K562 (cell line): ENCODE data around the gene POU3F1.

Experiments used
- CREB1 ChIP-seq, 2 experiments: sonication (generic) in 1 of 2; formaldehyde crosslinking in 1 of 2; IDR thresholded peaks; 2 replicates each; pipeline versions ENCODE4 v1.6.1 to v1.8.0; 2012 to 2022; ENCODE audit warnings: inconsistent platforms in 1 of 2, mild to moderate bottlenecking in 1 of 2, missing genetic modification reagents in 1 of 2, moderate library complexity in 1 of 2
- JUN ChIP-seq, 2 experiments: sonication (generic) in 1 of 2; formaldehyde crosslinking in 1 of 2; IDR thresholded peaks; 2 replicates each; pipeline versions ENCODE4 v1.6.1 to v1.8.0; 2012 to 2022; ENCODE audit warnings: borderline replicate concordance in 2 of 2, mild to moderate bottlenecking in 2 of 2, improper control_type of control experiment in 1 of 2, low read depth in 1 of 2, low read length in 1 of 2, missing genetic modification reagents in 1 of 2
- KLF13 ChIP-seq: fragments of 450-650 bp; IDR thresholded peaks from 2 replicates; pipeline ENCODE4 v1.6.1; 2016; ENCODE audit warnings: missing genetic modification characterization, low read depth, mild to moderate bottlenecking, missing compliant biosample characterization, moderate library complexity, borderline replicate concordance
- RNF2 ChIP-seq: sonication (generic); IDR thresholded peaks from 2 replicates; pipeline ENCODE4 v1.6.1; 2016
- TARDBP ChIP-seq: fragments of 450-650 bp; IDR thresholded peaks from 2 replicates; pipeline ENCODE4 v1.6.1; 2016
- YY1 ChIP-seq, 3 experiments: IDR thresholded peaks; 2 replicates each; pipeline ENCODE4 v1.6.1; 2011; ENCODE audit warnings: low read length in 2 of 3, mild to moderate bottlenecking in 2 of 3, moderate library complexity in 2 of 3, borderline replicate concordance in 1 of 3, control low read depth in 1 of 3, low read depth in 1 of 3; ENCODE audit not compliant: insufficient read depth in 3 of 3, insufficient replicate concordance in 2 of 3, control insufficient read depth in 1 of 3, insufficient read length in 1 of 3; ENCODE audit errors: extremely low read depth in 1 of 3
- ZBTB8A ChIP-seq: fragments of 450-650 bp; IDR thresholded peaks from 2 replicates; pipeline ENCODE4 v1.6.1; 2018; ENCODE audit warnings: mild to moderate bottlenecking, moderate library complexity; ENCODE audit not compliant: partially characterized antibody
- ZNF277 ChIP-seq: fragments of 250-450 bp; sonication (Bioruptor Pico); IDR thresholded peaks from 2 replicates; pipeline ENCODE4 v1.8.0; 2022; ENCODE audit warnings: inconsistent platforms, mild to moderate bottlenecking, moderate library complexity, borderline replicate concordance
- ZNF561 ChIP-seq: fragments of 450-650 bp; formaldehyde crosslinking; conservative IDR thresholded peaks from 2 replicates; pipeline ENCODE4 v1.4.0; 2020; ENCODE audit warnings: mild to moderate bottlenecking, moderate library complexity
- TF ChIP-seq, protein P1 (sequence below): sonication (generic); formaldehyde crosslinking; IDR thresholded peaks from 2 replicates; pipeline ENCODE4 v1.8.0; 2022; ENCODE audit warnings: missing genetic modification reagents, mild to moderate bottlenecking, moderate library complexity, borderline replicate concordance

DNA sequence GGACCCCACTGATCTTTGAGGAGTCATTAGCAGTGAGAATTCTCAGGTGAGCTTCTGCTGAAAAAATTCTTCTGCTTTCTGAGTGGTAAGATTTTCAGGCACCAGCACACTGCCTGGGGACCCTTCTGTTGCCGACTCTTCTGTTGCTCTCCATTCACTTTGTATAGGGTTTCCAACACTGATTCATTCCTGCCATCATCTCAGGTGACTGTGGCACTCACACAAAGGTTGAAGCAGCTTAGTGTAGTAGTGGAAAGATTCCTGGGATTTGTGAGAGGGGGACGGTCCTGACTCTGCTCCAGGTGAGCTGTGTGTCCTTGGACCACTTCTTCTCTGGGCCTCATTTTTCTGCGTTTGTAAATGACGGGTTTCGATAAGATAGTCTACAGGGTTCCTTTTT is 24.6 kb downstream of the POU3F1 start:
- TF ChIP-seq, protein P1, sequence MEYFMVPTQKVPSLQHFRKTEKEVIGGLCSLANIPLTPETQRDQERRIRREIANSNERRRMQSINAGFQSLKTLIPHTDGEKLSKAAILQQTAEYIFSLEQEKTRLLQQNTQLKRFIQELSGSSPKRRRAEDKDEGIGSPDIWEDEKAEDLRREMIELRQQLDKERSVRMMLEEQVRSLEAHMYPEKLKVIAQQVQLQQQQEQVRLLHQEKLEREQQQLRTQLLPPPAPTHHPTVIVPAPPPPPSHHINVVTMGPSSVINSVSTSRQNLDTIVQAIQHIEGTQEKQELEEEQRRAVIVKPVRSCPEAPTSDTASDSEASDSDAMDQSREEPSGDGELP (CRISPR knock-in tag), result no peak
- TF ChIP-seq JUN (IDR thresholded peaks at IDR 0.05; ENCODE audit: borderline replicate concordance, low read depth, low read length) (no peak), JUN (CRISPR knock-in tag; IDR thresholded peaks at IDR 0.05; ENCODE audit: borderline replicate concordance) (no peak), YY1 (IDR thresholded peaks at IDR 0.05; ENCODE audit: borderline replicate concordance in 1 of 3, control insufficient read depth in 1 of 3, extremely low read depth in 1 of 3, insufficient read depth in 3 of 3, insufficient read length in 1 of 3, insufficient replicate concordance in 2 of 3, low read depth in 1 of 3, low read length in 2 of 3) (no peak), KLF13 (tag) (no peak), ZNF277 (no peak), RNF2 (no peak), ZBTB8A (no peak), CREB1 (IDR thresholded peaks at IDR 0.05) (no peak), CREB1 (CRISPR knock-in tag; IDR thresholded peaks at IDR 0.05) (no peak), TARDBP (no peak), ZNF561 (no peak)
